HepG2 (cell line): ENCODE measurements around the gene ASB5. TPM values are rescaled to one million over a fixed set of nuclear protein-coding genes. Genes with fewer than 3 reads are reported as not detected.
A peak's percentile ranks its signal among the peaks of the same experiment; 100 is the strongest.

Experiments
- ATAC-seq: fragments of 200-7000 bp; cut with Tn5 transposase; 3 replicates; pipeline ENCODE4 v1.9.1; 2020; ENCODE audit warnings: mild to moderate bottlenecking, moderate library complexity
- BruUV-seq: library from RNA; stranded (reverse); fragments of 400-500 nt; replicated peaks from 2 replicates; lab custom pipeline; 2021; lab: Mats Ljungman, UMichigan
- CTCF ChIA-PET: fragments of 300-600 bp; formaldehyde crosslinking; extraction: SDS; loops from one replicate; lab custom pipeline; 2021; ENCODE audit warnings: low total read pairs, inconsistent platforms, low intra/inter-chr PET ratio; lab: Yijun Ruan, JAX
- POLR2A ChIA-PET: fragments of 350-600 bp; sonication (Branson Sonifier 250); formaldehyde crosslinking; loops from one replicate; lab custom pipeline; 2020; ENCODE audit warnings: antibody characterized with exemption, inconsistent platforms; lab: Yijun Ruan, JAX
- DNase-seq: peaks from one replicate; pipeline ENCODE4 v3.0.0-alpha.2; 2015; ENCODE audit warnings: low spot score
- FAIRE-seq: peaks from 3 replicates; lab custom pipeline; 2011; peaks lifted over from hg19 to GRCh38; lab: Jason Lieb, UNC
- H2AFZ ChIP-seq: one replicate; pipeline ENCODE4 v1.6.1; 2011; ENCODE audit warnings: low read length, inconsistent platforms
- H3K27ac ChIP-seq: fragments of 300-600 bp; 3 replicates; pipeline ENCODE4 v1.8.0; 2011; ENCODE audit warnings: mixed run types, mild to moderate bottlenecking, mixed read lengths, low read length, inconsistent platforms; ENCODE audit not compliant: insufficient read depth; ENCODE audit errors: extremely low read length
- H3K27me3 ChIP-seq, 2 experiments: fragments of 200-600 bp in 1 of 2; 2 replicates in 1 of 2; 3 replicates in 1 of 2; pipeline versions ENCODE4 v1.6.0 to v1.8.0; 2011; ENCODE audit warnings: low read length in 2 of 2, mild to moderate bottlenecking in 2 of 2, moderate library complexity in 2 of 2, inconsistent platforms in 1 of 2; ENCODE audit not compliant: insufficient read depth in 2 of 2, control insufficient read depth in 1 of 2
- H3K36me3 ChIP-seq, 2 experiments: fragments of 200-600 bp in 1 of 2; replicated peaks in 1 of 2; 2 replicates in 1 of 2; 3 replicates in 1 of 2; pipeline versions ENCODE4 v1.5.1 to v1.8.0; 2011; ENCODE audit warnings: low read length in 2 of 2, inconsistent platforms in 1 of 2; ENCODE audit not compliant: insufficient read depth in 2 of 2, control insufficient read depth in 1 of 2
- H3K4me1 ChIP-seq: 2 replicates; pipeline ENCODE4 v1.5.1; 2012; ENCODE audit warnings: low read length, inconsistent platforms; ENCODE audit not compliant: insufficient read depth
- H3K4me2 ChIP-seq: 2 replicates; pipeline ENCODE4 v1.6.0; 2011; ENCODE audit warnings: low read depth, low read length, inconsistent platforms
- H3K4me3 ChIP-seq, 3 experiments: fragments of 200-600 bp in 1 of 3; sonication (generic), shearing (Covaris generic) in 1 of 3; replicated peaks in 1 of 3; 2 replicates each; pipeline ENCODE4 v1.5.1; 2011 to 2016; ENCODE audit warnings: low read length in 3 of 3, inconsistent platforms in 2 of 3, low read depth in 2 of 3, mild to moderate bottlenecking in 2 of 3, control low read depth in 1 of 3, mixed read lengths in 1 of 3; ENCODE audit not compliant: insufficient read depth in 1 of 3
- H3K79me2 ChIP-seq: one replicate; pipeline ENCODE4 v1.6.1; 2011; ENCODE audit warnings: low read length, inconsistent platforms; ENCODE audit not compliant: insufficient read depth
- H3K9ac ChIP-seq: 2 replicates; pipeline ENCODE4 v1.6.0; 2011; ENCODE audit warnings: mild to moderate bottlenecking, low read depth, low read length, inconsistent platforms; ENCODE audit not compliant: insufficient read depth
- H3K9me3 ChIP-seq: 2 replicates; pipeline ENCODE4 v1.5.1; 2012; ENCODE audit warnings: mild to moderate bottlenecking, low read length
- H4K20me1 ChIP-seq: 2 replicates; pipeline ENCODE4 v1.6.0; 2011; ENCODE audit warnings: inconsistent platforms, mild to moderate bottlenecking, low read length, moderate library complexity; ENCODE audit not compliant: insufficient read depth
- ARNT2 ChIP-seq: sonication (generic); formaldehyde crosslinking; IDR thresholded peaks from 2 replicates; pipeline ENCODE4 v1.8.0; 2022; ENCODE audit warnings: mild to moderate bottlenecking, low read depth, missing genetic modification reagents, moderate library complexity
- CBX5 ChIP-seq: sonication (generic); formaldehyde crosslinking; IDR thresholded peaks from 2 replicates; pipeline ENCODE4 v1.4.0; 2020; ENCODE audit warnings: missing genetic modification reagents, borderline replicate concordance
- PATZ1 ChIP-seq: sonication (generic); formaldehyde crosslinking; IDR thresholded peaks from 2 replicates; pipeline ENCODE4 v1.4.0; 2020; ENCODE audit warnings: missing genetic modification reagents
- RERE ChIP-seq: IDR thresholded peaks from 2 replicates; pipeline ENCODE4 v1.6.1; 2016; ENCODE audit warnings: low read depth, missing genetic modification reagents, missing compliant biosample characterization
- SRY ChIP-seq: sonication (generic); formaldehyde crosslinking; IDR thresholded peaks from 2 replicates; pipeline ENCODE4 v1.8.0; 2022; ENCODE audit warnings: mild to moderate bottlenecking, missing genetic modification reagents
- U2AF2 ChIP-seq: fragments of 200-400 bp; formaldehyde crosslinking; IDR thresholded peaks from 2 replicates; pipeline ENCODE4 v1.6.1; 2017; ENCODE audit warnings: low read depth, mild to moderate bottlenecking, low read length
- XRCC5 ChIP-seq: fragments of 200-400 bp; formaldehyde crosslinking; optimal IDR thresholded peaks from 2 replicates; pipeline ENCODE3; 2017; ENCODE audit warnings: mild to moderate bottlenecking, low read length
- YY1 ChIP-seq: IDR thresholded peaks from 2 replicates; pipeline ENCODE4 v1.6.1; 2011; ENCODE audit warnings: low read length, low read depth, moderate library complexity, mild to moderate bottlenecking; ENCODE audit not compliant: insufficient read depth, insufficient replicate concordance
- ZBTB1 ChIP-seq: sonication (generic); formaldehyde crosslinking; IDR thresholded peaks from 2 replicates; pipeline ENCODE4 v1.4.0; 2020; ENCODE audit warnings: missing genetic modification reagents, borderline replicate concordance
- ZBTB49 ChIP-seq: sonication (generic); formaldehyde crosslinking; IDR thresholded peaks from 2 replicates; pipeline ENCODE4 v1.4.0; 2020; ENCODE audit warnings: missing genetic modification reagents, borderline replicate concordance
- ZKSCAN5 ChIP-seq: sonication (generic); formaldehyde crosslinking; IDR thresholded peaks from 2 replicates; pipeline ENCODE4 v1.5.1; 2020; ENCODE audit warnings: mild to moderate bottlenecking, missing genetic modification reagents
- ZNF354B ChIP-seq: sonication (generic); formaldehyde crosslinking; IDR thresholded peaks from 2 replicates; pipeline ENCODE4 v1.8.0; 2022; ENCODE audit warnings: mild to moderate bottlenecking, missing genetic modification reagents
- WGBS: methylation state at CpG from one replicate; pipeline ENCODE4 v1.1.6; 2017; ENCODE audit warnings: low lambda C conversion rate; 5-methylcytosine and 5-hydroxymethylcytosine counted together
- in situ Hi-C: cut with HindIII; loops from 2 replicates; pipeline ENCODE4 v1.10.0; 2017; ENCODE audit warnings: low pct_unique_long_range_greater_than_20kb; ENCODE audit not compliant: extremely low pct_ligation_motif_present
- intact Hi-C: fragments of 100-400 bp; cut with micrococcal nuclease; formaldehyde crosslinking; loops from one replicate; pipeline ENCODE4 v1.10.0; 2022; ENCODE audit not compliant: unreplicated experiment
- polyA plus RNA-seq, 8 experiments: library from polyadenylated mRNA; depleted of rRNA in 3 of 8; stranded (reverse) in 7 of 8; unstranded in 1 of 8; fragments of >200 nt; fragmentation: Illumina TruSeq in 4 of 8; extraction: Trizol in 4 of 8; gene quantifications; 2 replicates each; pipeline versions ENCODE4 v1.2.1 to v1.2.3, GENCODE V29; 2011 to 2016; ENCODE audit warnings: low read depth in 4 of 8, missing spikeins in 1 of 8, mixed read lengths in 1 of 8; ENCODE audit not compliant: insufficient read depth in 1 of 8
- total RNA-seq, 5 experiments: library from RNA; depleted of rRNA; stranded (reverse); fragments of >200 nt; fragmentation: Illumina TruSeq; extraction: Trizol; gene quantifications; 2 replicates each; pipeline ENCODE4 v1.2.3, GENCODE V29; 2016; ENCODE audit warnings: low read depth in 1 of 5
- TF ChIP-seq, protein P1 (sequence below): sonication (generic); formaldehyde crosslinking; IDR thresholded peaks from 2 replicates; pipeline ENCODE4 v1.5.0; 2020; ENCODE audit warnings: mild to moderate bottlenecking, low read depth, missing genetic modification reagents, borderline replicate concordance

Gene ASB5
- total and polyA plus RNA-seq, 2 of the 13 experiments (the other 11 are each of a cell fraction or from before 2014, with no cell fraction given) = not detected

GRCh38 chr4:176187624-176188023 is 81.4 kb downstream of the ASB5 start:
- H4K20me1 ChIP-seq = no peaks in the 10 kb centered on the region
- no TSS peak for BruUV-seq
- DNase-seq (peak; percentile 1), ATAC-seq (no peak), FAIRE-seq (no peak)
- CTCF ChIA-PET = no interaction called here
- no peaks in the 10 kb centered on the region for H3K36me3 ChIP-seq
- no peaks in the 10 kb centered on the region for H3K79me2 ChIP-seq
- WGBS = 0% methylated on average over 2 of the region's 2 CpGs
- intact Hi-C loops = no loop called here
- in situ Hi-C loops = no loop called here
- H3K4me2 ChIP-seq = no peak overlapping the region
- H3K4me3 ChIP-seq = no peak overlapping the region
- H2AFZ ChIP-seq = no peak overlapping the region
- POLR2A ChIA-PET = no interaction called here
- no peak overlapping the region for H3K27ac ChIP-seq
- no peak overlapping the region for H3K9ac ChIP-seq
- H3K27me3 ChIP-seq = 0 out of 5 replicates have a peak, but pooled peaks cover 0 to 8% of the 10 kb centered on the region in 2 experiments
- no peaks in the 10 kb centered on the region for H3K9me3 ChIP-seq
- H3K4me1 ChIP-seq = no peaks in the 10 kb centered on the region
- TF ChIP-seq ZBTB1 (CRISPR knock-in tag) (no peak), XRCC5 (no peak), PATZ1 (CRISPR knock-in tag) (no peak), YY1 (no peak), SRY (no peak), ZNF354B (CRISPR knock-in tag) (no peak), CBX5 (CRISPR knock-in tag) (no peak), U2AF2 (no peak), ARNT2 (CRISPR knock-in tag) (no peak), ZBTB49 (no peak), RERE (CRISPR knock-in tag) (no peak), ZKSCAN5 (CRISPR knock-in tag) (no peak)
- TF ChIP-seq, protein P1, sequence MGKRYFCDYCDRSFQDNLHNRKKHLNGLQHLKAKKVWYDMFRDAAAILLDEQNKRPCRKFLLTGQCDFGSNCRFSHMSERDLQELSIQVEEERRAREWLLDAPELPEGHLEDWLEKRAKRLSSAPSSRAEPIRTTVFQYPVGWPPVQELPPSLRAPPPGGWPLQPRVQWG (CRISPR knock-in tag) = no peak
